Measurements from ENCODE around the gene NOX5.
"Not testable (repeated sequence)": the region's sequence is repeated elsewhere in the genome, so short reads cannot be mapped to it uniquely, and the experiment has no call there.

NOX5 gene

GRCh38 chr15:69014454-69014853, at the start of gene NOX5:
Gene NOX5 (plus strand): TSS chr15:69014695. CDS start chr15:69014736, 41 bp downstream.
- no peak within 1 kb of the TSS for H3K9ac ChIP-seq (ENCODE audit: low read depth, low read length)
- H3K27ac ChIP-seq (ENCODE audit: low read length) = no peak within 1 kb of the TSS
- no peaks in the 10 kb centered on the region for H3K36me3 ChIP-seq (ENCODE audit: insufficient read depth, low read depth, low read length)
- no peaks in the 10 kb centered on the region for H3K9me3 ChIP-seq (ENCODE audit: insufficient read depth, low read depth, low read length)
- H3K4me3 ChIP-seq (ENCODE audit: low read length) = no peak within 1 kb of the TSS
- no peaks in the 10 kb centered on the region for H3K27me3 ChIP-seq (ENCODE audit: insufficient read depth, low read length)
- H3K4me1 ChIP-seq (ENCODE audit: insufficient read depth, low read length) = no peaks in the 10 kb centered on the region

GRCh38 chr15:68966996-68967395, 47.5 kb upstream of the NOX5 start:
- H3K27me3 ChIP-seq (ENCODE audit: insufficient read depth, low read length) = no peaks in the 10 kb centered on the region
- H3K9me3 ChIP-seq (ENCODE audit: insufficient read depth, low read depth, low read length) = peaks cover 45% of the 10 kb centered on the region
- no peaks in the 10 kb centered on the region for H3K36me3 ChIP-seq (ENCODE audit: insufficient read depth, low read depth, low read length)
- H3K27ac ChIP-seq (ENCODE audit: low read length) = no peak overlapping the region
- no peaks in the 10 kb centered on the region for H3K4me1 ChIP-seq (ENCODE audit: insufficient read depth, low read length)
- H3K4me3 ChIP-seq (ENCODE audit: low read length) = no peak overlapping the region
- no peak overlapping the region for H3K9ac ChIP-seq (ENCODE audit: low read depth, low read length)

- H3K36me3 ChIP-seq (ENCODE audit: insufficient read depth, low read depth, low read length) = no peaks in the 10 kb centered on the region
- H3K4me1 ChIP-seq (ENCODE audit: insufficient read depth, low read length) = no peaks in the 10 kb centered on the region
- H3K27me3 ChIP-seq (ENCODE audit: insufficient read depth, low read length) = no peaks in the 10 kb centered on the region
Measured at GRCh38 chr15:68967948-68968347, 46.5 kb upstream of the NOX5 start.

GRCh38 chr15:68969298-68969697, 45.2 kb upstream of the NOX5 start:
- peaks cover 40% of the 10 kb centered on the region for H3K9me3 ChIP-seq (ENCODE audit: insufficient read depth, low read depth, low read length)
- H3K27ac ChIP-seq (ENCODE audit: low read length) = no peak overlapping the region
- H3K4me3 ChIP-seq (ENCODE audit: low read length) = no peak overlapping the region
- no peak overlapping the region for H3K9ac ChIP-seq (ENCODE audit: low read depth, low read length)
- no peaks in the 10 kb centered on the region for H3K27me3 ChIP-seq (ENCODE audit: insufficient read depth, low read length)
- no peaks in the 10 kb centered on the region for H3K36me3 ChIP-seq (ENCODE audit: insufficient read depth, low read depth, low read length)
- H3K4me1 ChIP-seq (ENCODE audit: insufficient read depth, low read length) = no peaks in the 10 kb centered on the region

More at GRCh38 chr15:68967948-68968347, 46.5 kb upstream of the NOX5 start:
- Histone ChIP-seq H3K4me3 (ENCODE audit: low read length) (no peak overlapping the region), H3K27ac (ENCODE audit: low read length) (no peak overlapping the region), H3K9ac (ENCODE audit: low read depth, low read length) (no peak overlapping the region), H3K9me3 (ENCODE audit: insufficient read depth, low read depth, low read length) (peaks cover 45% of the 10 kb centered on the region)

GRCh38 chr15:68972201-68973065, 42.1 kb upstream of the NOX5 start:
- Histone ChIP-seq H3K9ac (ENCODE audit: low read depth, low read length) (no peak overlapping the region), H3K36me3 (ENCODE audit: insufficient read depth, low read depth, low read length) (no peaks in the 10 kb centered on the region), H3K27ac (ENCODE audit: low read length) (no peak overlapping the region), H3K9me3 (ENCODE audit: insufficient read depth, low read depth, low read length) (peaks cover 32% of the 10 kb centered on the region), H3K4me1 (ENCODE audit: insufficient read depth, low read length) (no peaks in the 10 kb centered on the region), H3K4me3 (ENCODE audit: low read length) (no peak overlapping the region), H3K27me3 (ENCODE audit: insufficient read depth, low read length) (no peaks in the 10 kb centered on the region)

- not testable (repeated sequence) for H3K4me3 ChIP-seq (ENCODE audit: low read length); H3K4me1 ChIP-seq (ENCODE audit: insufficient read depth, low read length); H3K27ac ChIP-seq (ENCODE audit: low read length); H3K36me3 ChIP-seq (ENCODE audit: insufficient read depth, low read depth, low read length); H3K9ac ChIP-seq (ENCODE audit: low read depth, low read length); H3K27me3 ChIP-seq (ENCODE audit: insufficient read depth, low read length)
- peaks cover 13% of the 10 kb centered on the region for H3K9me3 ChIP-seq (ENCODE audit: insufficient read depth, low read depth, low read length)
Measured at GRCh38 chr15:68975651-68976160, 38.8 kb upstream of the NOX5 start.

- not testable (repeated sequence) for H3K9ac ChIP-seq (ENCODE audit: low read depth, low read length); H3K27me3 ChIP-seq (ENCODE audit: insufficient read depth, low read length); H3K4me1 ChIP-seq (ENCODE audit: insufficient read depth, low read length); H3K36me3 ChIP-seq (ENCODE audit: insufficient read depth, low read depth, low read length); H3K4me3 ChIP-seq (ENCODE audit: low read length); H3K27ac ChIP-seq (ENCODE audit: low read length)
- H3K9me3 ChIP-seq (ENCODE audit: insufficient read depth, low read depth, low read length) = peaks cover 13% of the 10 kb centered on the region
Measured at GRCh38 chr15:68977426-68977825, 37.1 kb upstream of the NOX5 start.

- H3K4me3 ChIP-seq (ENCODE audit: low read length) = no peak overlapping the region
- H3K9me3 ChIP-seq (ENCODE audit: insufficient read depth, low read depth, low read length) = peaks cover 13% of the 10 kb centered on the region
- no peak overlapping the region for H3K27ac ChIP-seq (ENCODE audit: low read length)
- H3K27me3 ChIP-seq (ENCODE audit: insufficient read depth, low read length) = no peaks in the 10 kb centered on the region
- H3K4me1 ChIP-seq (ENCODE audit: insufficient read depth, low read length) = no peaks in the 10 kb centered on the region
- H3K9ac ChIP-seq (ENCODE audit: low read depth, low read length) = no peak overlapping the region
- H3K36me3 ChIP-seq (ENCODE audit: insufficient read depth, low read depth, low read length) = no peaks in the 10 kb centered on the region
Measured at GRCh38 chr15:68979006-68979405, 35.5 kb upstream of the NOX5 start.

- H3K27me3 ChIP-seq (ENCODE audit: insufficient read depth, low read length) = no peaks in the 10 kb centered on the region
- H3K4me1 ChIP-seq (ENCODE audit: insufficient read depth, low read length) = no peaks in the 10 kb centered on the region
- no peak overlapping the region for H3K4me3 ChIP-seq (ENCODE audit: low read length)
- H3K36me3 ChIP-seq (ENCODE audit: insufficient read depth, low read depth, low read length) = no peaks in the 10 kb centered on the region
- no peak overlapping the region for H3K9ac ChIP-seq (ENCODE audit: low read depth, low read length)
- H3K9me3 ChIP-seq (ENCODE audit: insufficient read depth, low read depth, low read length) = peaks cover 13% of the 10 kb centered on the region
- no peak overlapping the region for H3K27ac ChIP-seq (ENCODE audit: low read length)
Measured at GRCh38 chr15:68979816-68980215, 34.7 kb upstream of the NOX5 start.

GRCh38 chr15:68980786-68981185, 33.7 kb upstream of the NOX5 start:
- H3K4me3 ChIP-seq (ENCODE audit: low read length) = no peak overlapping the region
- peaks cover 13% of the 10 kb centered on the region for H3K9me3 ChIP-seq (ENCODE audit: insufficient read depth, low read depth, low read length)
- H3K36me3 ChIP-seq (ENCODE audit: insufficient read depth, low read depth, low read length) = no peaks in the 10 kb centered on the region
- no peak overlapping the region for H3K9ac ChIP-seq (ENCODE audit: low read depth, low read length)
- H3K27me3 ChIP-seq (ENCODE audit: insufficient read depth, low read length) = no peaks in the 10 kb centered on the region
- H3K4me1 ChIP-seq (ENCODE audit: insufficient read depth, low read length) = no peaks in the 10 kb centered on the region
- H3K27ac ChIP-seq (ENCODE audit: low read length) = no peak overlapping the region

- Histone ChIP-seq H3K27me3 (ENCODE audit: insufficient read depth, low read length) (no peaks in the 10 kb centered on the region), H3K36me3 (ENCODE audit: insufficient read depth, low read depth, low read length) (no peaks in the 10 kb centered on the region), H3K9me3 (ENCODE audit: insufficient read depth, low read depth, low read length) (peaks cover 3% of the 10 kb centered on the region; the same call in 1 of the 2 replicates), H3K9ac (ENCODE audit: low read depth, low read length) (no peak overlapping the region), H3K27ac (ENCODE audit: low read length) (no peak overlapping the region), H3K4me3 (ENCODE audit: low read length) (no peak overlapping the region), H3K4me1 (ENCODE audit: insufficient read depth, low read length) (no peaks in the 10 kb centered on the region)
Measured at GRCh38 chr15:68981941-68982340, 32.6 kb upstream of the NOX5 start.

- H3K27me3 ChIP-seq (ENCODE audit: insufficient read depth, low read length) = no peaks in the 10 kb centered on the region
- no peaks in the 10 kb centered on the region for H3K4me1 ChIP-seq (ENCODE audit: insufficient read depth, low read length)
- no peak overlapping the region for H3K9ac ChIP-seq (ENCODE audit: low read depth, low read length)
- no peaks in the 10 kb centered on the region for H3K36me3 ChIP-seq (ENCODE audit: insufficient read depth, low read depth, low read length)
- no peak overlapping the region for H3K4me3 ChIP-seq (ENCODE audit: low read length)
- no peaks in the 10 kb centered on the region for H3K9me3 ChIP-seq (ENCODE audit: insufficient read depth, low read depth, low read length)
- no peak overlapping the region for H3K27ac ChIP-seq (ENCODE audit: low read length)
Measured at GRCh38 chr15:68982976-68983563, 31.4 kb upstream of the NOX5 start.
